GM23338 (cell line): ENCODE data around the gene MMD. TPM values are rescaled to one million over a fixed set of nuclear protein-coding genes. Genes with fewer than 3 reads are reported as not detected.

Source experiments
- ATAC-seq: fragments of 200-7000 bp; cut with Tn5 transposase; 3 replicates; pipeline ENCODE4 v1.9.1; 2020
- DNase-seq: peaks from one replicate; pipeline ENCODE4 v3.0.0-alpha.2; 2015; ENCODE audit warnings: low spot score
- H2AFZ ChIP-seq: fragments of 200-600 bp; sonication (generic); 2 replicates; pipeline ENCODE4 v1.8.0; 2016; ENCODE audit warnings: antibody characterized with exemption, mild to moderate bottlenecking, moderate library complexity
- H3F3A ChIP-seq: fragments of 200-600 bp; sonication (generic); replicated peaks from 2 replicates; pipeline ENCODE4 v1.8.0; 2017; ENCODE audit warnings: antibody characterized with exemption, mixed run types, low read depth
- H3K27ac ChIP-seq: fragments of 200-600 bp; sonication (generic); 2 replicates; pipeline ENCODE4 v1.6.1; 2016; ENCODE audit warnings: low read depth
- H3K27me3 ChIP-seq: fragments of 200-600 bp; sonication (generic); 2 replicates; pipeline ENCODE4 v1.8.0; 2016; ENCODE audit warnings: mild to moderate bottlenecking, mixed run types, moderate library complexity; ENCODE audit not compliant: insufficient read depth
- H3K36me3 ChIP-seq: fragments of 200-600 bp; sonication (generic); 2 replicates; pipeline ENCODE4 v1.8.0; 2016; ENCODE audit warnings: mild to moderate bottlenecking; ENCODE audit not compliant: insufficient read depth
- H3K4me1 ChIP-seq: fragments of 200-600 bp; sonication (generic); 2 replicates; pipeline ENCODE4 v1.8.0; 2016; ENCODE audit warnings: mild to moderate bottlenecking, moderate library complexity; ENCODE audit not compliant: insufficient read depth
- H3K4me2 ChIP-seq: fragments of 200-600 bp; sonication (generic); 2 replicates; pipeline ENCODE4 v1.7.1; 2017; ENCODE audit warnings: mixed run types
- H3K4me3 ChIP-seq: fragments of 200-600 bp; sonication (generic); 2 replicates; pipeline ENCODE4 v1.6.1; 2016; ENCODE audit warnings: mixed run types
- H3K79me2 ChIP-seq: fragments of 200-600 bp; sonication (generic); replicated peaks from 2 replicates; pipeline ENCODE4 v1.8.0; 2017; ENCODE audit warnings: mild to moderate bottlenecking; ENCODE audit not compliant: insufficient read depth
- H3K9me2 ChIP-seq: fragments of 200-600 bp; sonication (generic); 2 replicates; pipeline ENCODE4 v1.8.0; 2017; ENCODE audit not compliant: insufficient read depth
- H4K20me1 ChIP-seq: fragments of 200-600 bp; sonication (generic); replicated peaks from 2 replicates; pipeline ENCODE4 v1.8.0; 2017; ENCODE audit warnings: mild to moderate bottlenecking; ENCODE audit not compliant: insufficient read depth
- H3K27ac Mint-ChIP-seq: 2 replicates; pipeline ENCODE4 v1.8.0; 2020; ENCODE audit warnings: inconsistent platforms, mild to moderate bottlenecking, moderate library complexity, mixed read lengths
- H3K27me3 Mint-ChIP-seq: 3 replicates; pipeline ENCODE4 v1.8.0; 2022; ENCODE audit warnings: low read depth, mild to moderate bottlenecking, moderate library complexity, mixed read lengths, inconsistent platforms; ENCODE audit not compliant: insufficient read depth, poor library complexity
- H3K36me3 Mint-ChIP-seq: 3 replicates; pipeline ENCODE4 v1.8.0; 2021; ENCODE audit warnings: low read depth, mild to moderate bottlenecking, inconsistent platforms, moderate library complexity, mixed read lengths
- H3K4me1 Mint-ChIP-seq: 3 replicates; pipeline ENCODE4 v1.8.0; 2020; ENCODE audit warnings: mild to moderate bottlenecking, inconsistent platforms, mixed read lengths
- H3K4me3 Mint-ChIP-seq: 3 replicates; pipeline ENCODE4 v1.8.0; 2021; ENCODE audit warnings: moderate library complexity, mild to moderate bottlenecking, inconsistent platforms, mixed read lengths
- H3K9me3 Mint-ChIP-seq: 3 replicates; pipeline ENCODE4 v1.8.0; 2020; ENCODE audit warnings: moderate library complexity, mild to moderate bottlenecking, inconsistent platforms, mixed read lengths
- CREB1 ChIP-seq: fragments of 250-450 bp; sonication (Bioruptor Pico); IDR thresholded peaks from 2 replicates; pipeline ENCODE4 v1.5.0; 2020; ENCODE audit warnings: low read depth, mild to moderate bottlenecking, moderate library complexity
- CTCF ChIP-seq, 2 experiments: fragments of 200-600 bp in 1 of 2; sonication (generic) in 1 of 2; conservative IDR thresholded peaks; 2 replicates each; pipeline versions ENCODE4 v1.5.1 to v1.6.1; 2016 to 2017; ENCODE audit warnings: antibody characterized with exemption in 2 of 2, low read depth in 2 of 2, mild to moderate bottlenecking in 2 of 2, moderate library complexity in 1 of 2
- EZH2 ChIP-seq: fragments of 200-600 bp; sonication (generic); IDR thresholded peaks from one replicate; pipeline ENCODE4 v1.8.0; 2017; ENCODE audit warnings: antibody characterized with exemption, mild to moderate bottlenecking, low read depth; ENCODE audit not compliant: unreplicated experiment
- EZH2phosphoT487 ChIP-seq: fragments of 200-600 bp; sonication (generic); IDR thresholded peaks from one replicate; pipeline ENCODE4 v1.8.1; 2018; ENCODE audit warnings: antibody characterized with exemption; ENCODE audit not compliant: unreplicated experiment
- JUNB ChIP-seq: IDR thresholded peaks from one replicate; pipeline ENCODE4 v1.6.1; 2016; ENCODE audit warnings: antibody characterized with exemption; ENCODE audit not compliant: unreplicated experiment
- NANOG ChIP-seq: IDR thresholded peaks from 2 replicates; pipeline ENCODE4 v1.6.1; 2016; ENCODE audit warnings: antibody characterized with exemption, borderline replicate concordance
- POLR2AphosphoS5 ChIP-seq: IDR thresholded peaks from 2 replicates; pipeline ENCODE4 v1.6.1; 2016; ENCODE audit warnings: antibody characterized with exemption, low read depth
- REST ChIP-seq: IDR thresholded peaks from one replicate; pipeline ENCODE4 v1.6.1; 2018; ENCODE audit warnings: antibody characterized with exemption; ENCODE audit not compliant: unreplicated experiment
- ZNF114 ChIP-seq: fragments of 250-450 bp; sonication (Bioruptor Pico); IDR thresholded peaks from 2 replicates; pipeline ENCODE4 v1.5.0; 2020; ENCODE audit warnings: mild to moderate bottlenecking, moderate library complexity
- ZNF331 ChIP-seq: fragments of 250-450 bp; sonication (Bioruptor Pico); IDR thresholded peaks from 2 replicates; pipeline ENCODE4 v1.5.0; 2020; ENCODE audit warnings: low read depth, mild to moderate bottlenecking, moderate library complexity
- ZNF462 ChIP-seq: fragments of 250-450 bp; sonication (Bioruptor Pico); IDR thresholded peaks from 2 replicates; pipeline ENCODE4 v1.5.0; 2020; ENCODE audit warnings: mild to moderate bottlenecking, moderate library complexity
- polyA plus RNA-seq: library from polyadenylated mRNA; unstranded; fragments of >200 nt; fragmentation: Nextera tagmentation; extraction: Ambion mirVana; gene quantifications from 2 replicates; pipeline ENCODE4 v1.2.1, GENCODE V29; 2016
- total RNA-seq: library from RNA; depleted of rRNA; stranded (reverse); fragments of >200 nt; shearing (Covaris generic); gene quantifications from 2 replicates; pipeline ENCODE4 v1.2.3, GENCODE V29; 2014

The MMD gene
- total and polyA plus RNA-seq, 2 experiments from 2014 or later = 46.4 to 47.0 TPM

GRCh38 chr17:55354941-55355340, 66.7 kb downstream of the MMD start:
- no peaks in the 10 kb centered on the region for H3K9me2 ChIP-seq

GRCh38 chr17:55354010-55354409, 67.6 kb downstream of the MMD start:
- Mint-ChIP-seq H3K27ac (no peak overlapping the region), H3K36me3 (no peaks in the 10 kb centered on the region), H3K27me3 (peaks cover 7% of the 10 kb centered on the region), H3K4me3 (no peak overlapping the region), H3K4me1 (peaks cover 27% of the 10 kb centered on the region), H3K9me3 (no peaks in the 10 kb centered on the region; the same call in 2 of the 3 replicates)
- Histone ChIP-seq H3K27me3 (no peaks in the 10 kb centered on the region), H3K27ac (no peak overlapping the region), H3K4me3 (no peak overlapping the region), H3K36me3 (no peaks in the 10 kb centered on the region), H4K20me1 (no peaks in the 10 kb centered on the region), H3K9me2 (peaks cover 4% of the 10 kb centered on the region; the same call in 1 of the 2 replicates), H3K79me2 (no peaks in the 10 kb centered on the region), H2AFZ (no peak overlapping the region), H3F3A (no peaks in the 10 kb centered on the region), H3K4me1 (peaks cover 14% of the 10 kb centered on the region), H3K4me2 (no peak overlapping the region)
- DNase-seq (no peak), ATAC-seq (no peak)
- TF ChIP-seq CTCF (conservative IDR thresholded peaks at IDR 0.05; ENCODE audit: low read depth in 2 of 2) (no peak), REST (no peak), JUNB (no peak), POLR2AphosphoS5 (no peak), EZH2 (no peak), ZNF114 (CRISPR knock-in tag) (no peak), ZNF331 (CRISPR knock-in tag) (no peak), NANOG (no peak), CREB1 (CRISPR knock-in tag) (no peak), ZNF462 (CRISPR knock-in tag) (no peak), EZH2phosphoT487 (no peak)

More at GRCh38 chr17:55354941-55355340, 66.7 kb downstream of the MMD start:
- Mint-ChIP-seq H3K4me3 (no peak overlapping the region), H3K27me3 (peaks cover 7% of the 10 kb centered on the region), H3K9me3 (no peaks in the 10 kb centered on the region; the same call in 2 of the 3 replicates), H3K4me1 (peaks cover 19% of the 10 kb centered on the region), H3K27ac (no peak overlapping the region), H3K36me3 (no peaks in the 10 kb centered on the region)
- TF ChIP-seq ZNF114 (CRISPR knock-in tag) = no peak
- no peak for TF ChIP-seq EZH2
- TF ChIP-seq POLR2AphosphoS5 = no peak
- no peak overlapping the region for H3K4me3 ChIP-seq
- H3K4me2 ChIP-seq = no peak overlapping the region
- H2AFZ ChIP-seq = no peak overlapping the region
- no peak for ATAC-seq
- H3K27ac ChIP-seq = no peak overlapping the region
- H3K79me2 ChIP-seq = no peaks in the 10 kb centered on the region
- no peaks in the 10 kb centered on the region for H3K27me3 ChIP-seq
- H4K20me1 ChIP-seq = no peaks in the 10 kb centered on the region
- H3K36me3 ChIP-seq = no peaks in the 10 kb centered on the region
- no peak for DNase-seq
- no peaks in the 10 kb centered on the region for H3F3A ChIP-seq
- H3K4me1 ChIP-seq = peaks cover 10% of the 10 kb centered on the region
